ENCODE data around the gene ZNF132.
"Not testable (repeated sequence)": the region's sequence is repeated elsewhere in the genome, so short reads cannot be mapped to it uniquely, and the experiment has no call there.

Gene ZNF132

DNA sequence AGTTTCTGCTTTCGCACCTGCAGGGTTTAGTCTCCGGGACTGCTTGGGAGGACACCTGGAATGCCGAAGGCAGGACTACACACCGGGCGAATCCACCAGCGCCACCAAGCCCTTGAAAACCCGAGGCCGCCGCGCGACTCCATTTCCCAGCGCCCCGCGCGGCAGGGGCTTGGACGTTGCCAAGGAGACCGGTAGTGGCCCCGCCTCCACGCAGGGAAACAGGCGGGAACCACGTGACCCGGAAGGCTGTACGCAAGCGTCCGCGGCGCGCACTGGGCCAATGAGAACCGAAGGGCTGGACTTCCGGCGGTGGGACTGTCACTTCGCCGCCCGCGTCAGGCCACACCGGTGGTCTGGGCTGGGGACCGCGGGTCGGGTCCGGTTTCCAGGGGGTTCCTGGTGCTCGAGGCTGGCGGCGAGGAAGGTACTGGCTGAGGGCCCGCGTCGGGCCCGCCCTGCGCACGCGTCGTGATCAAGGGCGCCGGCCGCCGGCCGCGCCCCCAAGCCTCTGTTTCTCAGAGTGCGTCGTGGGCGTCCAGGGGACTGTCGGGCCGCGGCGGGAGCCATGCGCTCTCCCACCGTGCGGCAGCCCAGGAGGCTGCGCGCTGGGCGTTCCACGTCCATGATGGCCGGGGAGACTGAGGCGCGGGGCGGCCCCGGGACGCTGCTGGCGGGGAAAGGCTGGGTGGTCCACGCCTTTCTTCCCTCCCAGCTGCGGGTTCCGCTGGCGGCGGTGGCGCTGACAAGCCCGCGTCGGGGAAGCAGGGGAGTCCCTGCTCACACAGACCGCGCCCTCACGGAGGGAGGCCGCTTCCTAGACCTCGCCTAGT is 27.0 kb upstream of the ZNF132 start, which contains the start of gene ZNF324:
Gene ZNF324, plus strand, starts transcription at position 321 of the 830 bp plus-strand sequence. CDS start 2,106 bp downstream, outside the sequence.
- peak; percentile 72 to 84 for DNase-seq

DNA sequence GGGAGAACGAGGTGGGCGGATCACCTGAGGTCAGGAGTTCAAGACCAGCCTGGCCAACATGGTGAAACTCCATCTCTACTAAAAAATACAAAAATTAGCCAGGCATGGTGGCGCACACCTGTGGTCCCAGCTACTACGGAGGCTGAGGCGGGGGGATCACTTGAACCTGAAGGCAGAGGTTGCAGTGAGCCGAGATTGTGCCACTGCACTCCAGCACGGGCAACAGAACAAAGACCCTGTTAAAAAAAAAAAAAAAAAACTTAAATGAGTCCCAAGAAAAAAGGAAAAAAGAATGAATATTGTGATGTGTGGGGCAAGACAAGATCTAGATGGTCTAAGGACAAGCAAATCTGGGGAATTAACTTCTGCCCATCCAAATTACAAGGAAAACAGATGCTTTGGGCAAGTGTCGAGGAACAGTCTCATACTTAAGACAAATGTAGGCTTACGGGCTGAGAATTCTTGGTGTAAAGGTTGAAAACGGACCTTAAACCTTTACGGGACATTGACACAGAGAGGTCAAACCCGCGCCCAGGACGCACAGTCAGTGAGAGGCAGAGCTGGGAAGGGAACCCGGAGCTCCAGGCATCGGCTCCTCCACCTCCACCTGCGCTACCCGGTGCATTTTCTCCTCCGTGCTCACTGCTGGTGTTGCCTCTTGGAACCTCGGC is 26.3 kb upstream of the ZNF132 start:
- no peak for DNase-seq

DNA sequence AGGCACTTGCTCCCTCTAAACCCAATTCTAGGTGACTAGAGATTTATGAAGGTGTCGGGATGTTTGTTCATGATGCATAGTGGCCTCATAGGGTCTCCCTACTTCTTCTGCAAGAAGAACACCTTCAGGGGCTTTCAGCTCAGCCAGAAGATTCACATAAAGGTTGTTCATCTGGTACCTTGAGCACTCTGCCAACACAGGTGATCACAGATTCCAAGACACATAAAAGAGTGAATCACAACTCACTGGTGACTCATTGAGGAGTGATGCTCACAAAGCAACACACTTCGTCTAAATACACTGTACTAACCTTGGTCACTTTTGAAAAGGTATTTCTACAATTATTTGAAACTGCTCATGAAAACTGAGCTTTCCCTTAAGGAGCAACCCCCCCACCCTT is 20.1 kb upstream of the ZNF132 start:
- no peak for DNase-seq

DNA sequence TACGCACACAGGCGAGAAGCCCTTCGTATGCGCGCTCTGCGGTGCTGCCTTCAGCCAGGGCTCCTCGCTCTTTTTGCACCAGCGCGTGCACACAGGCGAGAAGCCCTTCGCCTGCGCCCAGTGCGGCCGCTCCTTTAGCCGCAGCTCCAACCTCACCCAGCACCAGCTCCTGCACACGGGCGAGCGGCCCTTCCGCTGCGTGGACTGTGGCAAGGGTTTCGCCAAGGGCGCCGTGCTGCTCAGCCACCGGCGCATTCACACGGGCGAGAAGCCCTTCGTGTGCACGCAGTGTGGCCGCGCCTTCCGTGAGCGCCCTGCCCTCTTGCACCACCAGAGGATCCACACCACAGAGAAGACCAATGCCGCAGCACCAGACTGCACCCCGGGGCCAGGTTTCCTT is 16.2 kb upstream of the ZNF132 start:
- DNase-seq, result no peak

DNA sequence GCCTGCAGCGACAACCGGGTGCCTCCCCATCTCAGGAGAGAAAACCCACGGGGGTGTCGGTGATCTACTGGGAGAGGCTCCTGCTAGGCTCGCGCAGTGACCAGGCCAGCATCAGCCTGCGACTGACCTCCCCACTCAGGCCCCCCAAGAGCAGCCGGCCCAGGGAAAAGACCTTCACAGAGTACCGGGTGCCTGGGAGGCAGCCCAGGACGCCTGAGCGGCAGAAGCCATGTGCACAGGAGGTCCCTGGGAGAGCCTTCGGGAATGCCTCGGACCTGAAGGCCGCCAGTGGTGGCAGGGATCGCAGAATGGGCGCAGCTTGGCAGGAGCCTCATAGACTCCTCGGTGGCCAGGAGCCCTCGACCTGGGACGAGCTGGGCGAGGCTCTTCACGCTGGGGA is 15.4 kb upstream of the ZNF132 start:
- DNase-seq, result no peak

DNA sequence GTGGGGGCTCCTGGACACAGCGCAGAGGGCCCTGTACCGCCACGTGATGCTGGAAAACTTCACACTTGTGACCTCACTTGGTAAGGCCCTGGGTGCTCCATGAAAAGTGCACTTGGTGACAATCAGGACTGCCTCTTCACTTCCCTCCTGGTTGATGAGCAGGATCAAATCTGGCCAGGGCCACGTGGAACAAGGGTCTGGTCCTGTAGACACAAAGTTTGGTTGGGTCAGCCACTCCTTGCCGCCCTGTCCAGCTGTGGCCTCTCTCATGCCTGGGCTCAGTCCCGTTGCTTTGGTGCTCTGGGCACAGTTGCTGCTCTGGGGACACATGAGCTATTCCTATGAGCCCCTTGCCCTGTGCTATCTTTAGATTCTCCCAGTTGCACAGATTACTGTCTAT is 13.8 kb upstream of the ZNF132 start:
- no peak for DNase-seq

DNA sequence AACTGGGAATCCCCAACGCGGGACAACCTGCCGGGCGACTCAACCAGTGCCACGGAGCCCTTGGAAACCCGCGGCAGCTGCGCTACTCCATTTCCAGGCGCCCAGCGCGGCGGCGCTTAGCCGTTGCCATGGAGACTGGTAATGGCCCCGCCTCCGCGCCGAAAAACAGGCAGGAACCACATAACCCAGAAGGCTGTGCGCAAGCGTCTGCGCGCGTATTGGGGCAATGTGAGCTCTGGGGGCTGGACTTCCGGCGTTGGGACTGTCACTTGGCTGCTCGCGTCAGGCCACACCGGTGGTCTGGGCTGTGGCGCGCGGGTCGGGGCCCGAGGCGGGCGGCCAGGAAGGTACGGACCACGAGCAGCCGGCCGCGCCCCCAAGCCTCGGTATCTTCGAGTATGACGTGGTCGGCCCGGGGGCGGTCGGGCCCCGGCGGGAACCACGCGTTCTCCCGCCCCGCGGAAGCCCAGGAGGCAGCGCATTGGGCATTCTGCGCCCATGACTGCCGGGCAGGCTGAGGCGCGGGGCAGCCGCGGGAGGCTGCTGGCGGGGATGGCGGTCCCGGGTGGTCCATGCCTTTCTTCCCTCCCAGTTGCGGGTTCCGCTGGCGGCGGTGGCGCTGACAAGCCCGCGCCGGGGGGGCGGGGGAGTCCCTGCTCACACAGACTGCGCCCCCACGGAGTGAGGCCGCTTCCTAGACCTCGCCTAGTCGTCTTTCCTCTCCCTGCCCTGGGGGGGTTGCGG is 11.6 kb upstream of the ZNF132 start, which contains the start of gene ZNF324B:
Gene ZNF324B, plus strand, starts transcription at position 265 of the 744 bp plus-strand sequence. CDS start 2,080 bp downstream, outside the sequence.
- DNase-seq, result peak; percentile 85 to 90

DNA sequence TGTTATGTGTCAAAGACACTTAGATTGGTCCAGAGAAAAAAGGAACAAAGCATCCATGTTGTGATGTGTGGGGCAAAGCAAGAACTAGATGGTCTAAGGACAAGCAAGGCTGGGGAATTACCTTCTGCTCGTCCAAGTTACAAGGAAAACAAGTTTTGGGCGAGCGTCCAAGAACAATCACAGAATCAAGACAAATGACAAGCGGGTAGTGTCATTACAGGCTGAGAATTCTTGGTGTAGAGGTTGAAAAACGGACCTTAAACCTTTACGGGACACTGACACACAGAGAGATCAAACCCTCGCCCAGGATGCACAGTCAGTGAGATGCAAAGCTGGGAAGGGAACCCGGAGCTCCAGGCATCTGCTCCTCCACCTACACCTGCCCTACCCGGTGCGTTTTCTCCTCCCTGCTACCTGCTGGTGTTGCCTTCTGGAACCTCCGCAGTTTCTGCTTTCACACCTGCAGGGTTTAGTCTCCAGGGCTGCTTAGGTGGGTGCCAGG is 11.0 kb upstream of the ZNF132 start:
- no peak for DNase-seq

DNA sequence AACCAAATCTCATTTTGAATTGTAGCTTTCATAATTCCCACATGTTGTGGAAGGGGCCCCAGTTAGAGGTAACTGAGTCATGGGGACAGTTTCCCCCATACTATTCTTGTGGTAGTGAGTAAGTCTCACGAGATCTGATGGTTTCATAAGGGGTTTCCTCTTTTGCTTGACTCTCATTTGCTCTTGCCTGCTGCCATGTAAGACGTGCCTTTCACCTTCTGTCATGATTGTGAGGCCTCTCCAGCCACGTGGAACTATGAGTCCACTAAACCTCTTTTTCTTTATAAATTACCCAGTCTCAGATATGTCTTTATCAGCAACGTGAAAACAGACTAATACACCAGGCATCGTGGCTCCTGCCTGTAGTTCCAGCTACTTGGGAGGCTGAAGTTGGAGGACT is 10.0 kb upstream of the ZNF132 start:
- not testable (repeated sequence) for DNase-seq

DNA sequence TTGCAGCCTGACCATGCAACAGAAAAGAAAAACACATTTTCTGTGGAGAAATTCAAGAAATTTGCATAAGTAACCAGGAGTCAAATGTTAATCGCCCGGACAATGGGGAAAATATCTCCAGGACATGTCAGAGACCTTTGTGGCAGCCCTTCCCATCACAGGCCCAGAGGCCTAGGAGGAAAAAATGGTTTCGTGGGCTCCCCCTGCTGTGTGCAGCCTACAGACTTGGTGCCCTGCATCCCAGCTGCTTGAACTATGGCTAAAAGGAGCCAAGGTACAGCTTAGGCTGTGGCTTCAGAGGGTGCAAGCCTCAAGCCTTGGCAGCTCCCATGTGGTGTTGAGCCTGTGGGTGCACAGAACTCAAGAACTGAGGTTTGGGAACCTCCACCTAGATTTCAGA is 8.9 kb upstream of the ZNF132 start:
- not testable (repeated sequence) for DNase-seq

DNA sequence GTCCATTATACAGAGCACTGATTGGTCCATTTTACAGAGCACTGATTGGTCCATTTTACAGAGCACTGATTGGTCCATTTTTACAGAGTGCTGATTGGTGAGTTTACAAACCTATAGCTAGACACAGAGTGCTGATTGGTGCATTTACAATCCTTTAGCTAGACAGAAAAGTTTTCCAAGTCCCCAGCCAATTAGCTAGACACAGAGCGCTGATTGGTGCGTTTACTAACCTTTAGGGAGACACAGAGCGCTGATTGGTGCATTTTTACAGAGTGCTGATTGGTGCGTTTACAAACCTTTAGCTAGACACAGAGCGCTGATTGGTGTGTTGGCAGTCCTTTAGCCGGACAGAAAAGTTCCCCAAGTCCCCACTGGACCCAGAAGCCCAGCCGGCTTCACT is 3.0 kb upstream of the ZNF132 start:
- not testable (repeated sequence) for DNase-seq

DNA sequence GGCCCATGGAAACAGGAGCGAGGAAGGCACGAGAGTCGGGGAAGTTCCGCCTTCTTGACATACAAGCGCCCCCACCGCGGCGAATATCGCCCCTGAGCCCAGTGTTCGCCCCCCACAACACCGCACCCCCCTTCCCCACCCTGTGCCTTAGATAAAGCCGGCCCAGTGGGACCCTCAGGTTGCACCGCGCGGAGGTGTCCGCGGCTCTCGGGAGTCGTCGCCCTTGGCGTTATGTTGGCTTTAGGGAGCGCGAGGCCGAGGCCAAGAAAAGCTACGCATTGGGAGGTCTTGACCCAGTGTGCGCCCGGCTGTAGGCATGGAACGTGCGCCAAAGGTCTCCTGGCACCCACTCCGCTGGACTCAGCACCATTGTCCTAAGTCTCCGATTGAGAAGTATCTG is 603 bp upstream of the ZNF132 start:
- no peak for DNase-seq

DNA sequence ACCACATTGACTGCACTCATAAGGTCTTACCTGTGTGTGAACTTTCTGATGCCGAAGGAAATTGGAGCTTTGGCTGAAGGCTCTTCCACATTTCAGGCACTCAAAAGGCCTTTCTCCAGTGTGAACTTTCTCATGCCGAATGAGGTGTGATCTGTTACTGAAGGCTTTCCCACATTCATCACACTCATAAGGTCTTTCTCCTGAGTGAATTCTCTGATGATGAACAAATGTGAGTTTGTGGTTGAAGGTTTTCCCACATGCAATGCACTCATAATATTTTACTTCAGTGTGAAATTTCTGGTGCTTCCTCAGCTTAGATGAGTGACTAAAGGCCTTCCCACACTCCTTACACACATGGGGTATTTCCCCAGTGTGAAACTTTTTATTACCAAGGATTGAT is 5.7 kb downstream of the ZNF132 start:
- no peak for DNase-seq

DNA sequence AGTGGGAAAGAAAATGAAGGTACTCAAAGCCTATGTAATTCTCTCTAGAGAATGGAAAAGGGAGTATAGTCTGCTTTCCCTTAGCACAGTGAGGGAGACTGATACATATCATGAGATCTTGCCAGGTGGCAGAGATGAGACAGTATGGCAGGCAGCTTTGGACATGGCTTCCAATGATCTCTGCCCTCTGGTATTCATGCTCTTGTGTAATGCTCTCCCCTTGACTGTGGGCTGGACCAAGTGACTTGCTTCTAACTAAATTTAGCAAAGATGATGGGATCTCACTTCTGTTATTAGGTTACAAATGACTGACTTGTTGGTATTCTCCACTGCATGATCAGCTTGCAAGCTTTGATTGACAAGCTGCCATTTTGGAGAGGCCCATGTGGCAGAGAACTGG is 10.2 kb downstream of the ZNF132 start:
- DNase-seq, result no peak

DNA sequence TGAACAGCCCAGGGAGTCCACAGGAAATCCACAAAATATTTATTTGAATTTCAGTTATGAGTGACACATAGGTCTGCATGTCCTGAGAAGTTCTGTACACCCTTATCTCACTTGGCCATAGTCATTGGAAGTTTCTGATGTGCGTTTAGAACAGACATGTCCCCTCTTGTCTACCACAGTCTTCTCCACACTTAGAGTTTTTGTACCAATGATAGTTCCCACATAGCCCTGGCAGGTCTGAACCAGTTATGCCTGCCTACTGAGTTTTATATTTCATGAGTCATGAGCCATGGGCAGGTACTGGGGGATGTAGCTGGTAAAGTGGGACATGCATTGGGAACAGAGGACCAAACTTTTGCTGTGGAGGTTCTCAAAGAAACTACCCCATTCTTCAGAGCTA is 11.3 kb downstream of the ZNF132 start:
- no peak for DNase-seq

DNA sequence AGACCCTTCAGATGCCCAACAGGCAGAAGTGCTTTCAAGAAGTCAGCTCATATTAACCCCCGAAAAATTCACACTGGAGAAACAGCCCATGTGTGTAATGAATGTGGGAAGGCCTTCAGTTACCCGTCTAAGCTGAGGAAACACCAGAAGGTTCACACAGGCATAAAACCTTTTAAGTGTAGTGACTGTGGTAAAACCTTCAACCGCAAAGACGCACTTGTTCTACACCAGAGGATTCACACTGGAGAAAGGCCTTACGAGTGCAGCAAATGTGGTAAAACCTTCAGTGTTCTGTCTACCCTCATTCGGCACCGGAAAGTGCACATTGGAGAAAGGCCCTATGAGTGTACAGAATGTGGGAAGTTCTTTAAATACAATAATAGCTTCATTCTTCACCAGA is 22.9 kb downstream of the ZNF132 start:
- no peak for DNase-seq

DNA sequence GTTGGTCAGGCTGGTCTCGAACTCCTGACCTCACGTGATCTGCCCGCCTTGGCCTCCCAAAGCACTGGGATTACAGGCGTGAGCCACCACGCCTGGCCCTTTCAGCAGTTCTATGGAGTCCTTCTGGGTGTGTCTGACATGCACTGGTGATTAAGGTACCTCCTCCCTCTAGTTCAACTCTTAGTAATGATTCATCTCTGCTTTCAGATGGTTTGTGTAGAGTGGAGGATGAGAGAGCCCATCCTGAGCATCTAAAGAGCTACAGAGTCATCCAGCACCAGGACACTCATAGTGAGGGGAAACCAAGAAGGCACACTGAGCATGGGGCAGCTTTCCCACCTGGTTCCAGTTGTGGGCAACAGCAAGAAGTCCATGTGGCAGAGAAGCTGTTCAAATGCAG is 23.3 kb downstream of the ZNF132 start:
- DNase-seq, result no peak

DNA sequence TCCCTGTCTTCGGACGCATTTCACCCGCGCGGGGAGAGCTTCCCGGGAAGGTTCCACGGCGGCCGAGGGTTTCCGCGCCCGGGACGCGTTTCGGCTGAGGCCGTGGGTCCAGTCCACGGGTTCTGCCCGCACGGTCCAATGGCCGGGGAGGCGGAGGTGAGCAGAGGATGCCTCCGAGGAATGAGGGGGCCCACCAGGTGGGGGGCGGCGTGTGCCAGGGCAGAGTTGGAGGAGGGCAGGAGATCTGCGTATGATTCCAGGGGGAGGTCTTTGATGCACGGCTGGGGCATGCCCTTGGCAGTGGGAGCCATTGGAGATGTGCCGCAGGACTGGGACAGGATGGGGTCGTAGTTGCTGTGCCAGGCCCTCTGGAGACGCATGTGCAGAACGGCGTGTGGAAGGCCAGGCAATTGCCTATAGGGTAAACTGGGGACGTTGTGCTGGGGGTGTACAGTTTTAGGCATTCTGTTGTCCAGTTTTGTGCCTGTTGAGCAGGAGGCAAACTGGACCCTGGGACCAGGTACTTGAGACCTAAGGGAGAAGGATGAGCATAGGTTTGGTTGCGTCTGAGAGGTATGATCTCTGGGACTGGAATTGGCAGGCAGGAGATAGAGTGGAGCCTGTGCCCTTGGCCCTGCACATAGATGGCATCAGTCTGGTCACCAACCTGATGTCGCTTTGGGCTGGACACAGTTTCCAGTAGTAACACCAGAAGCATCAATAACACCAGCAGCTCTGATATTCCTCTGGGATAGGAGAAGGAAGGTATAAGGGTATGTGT is 30.8 kb downstream of the ZNF132 start:
- DNase-seq, result peak; percentile 10 to 39

DNA sequence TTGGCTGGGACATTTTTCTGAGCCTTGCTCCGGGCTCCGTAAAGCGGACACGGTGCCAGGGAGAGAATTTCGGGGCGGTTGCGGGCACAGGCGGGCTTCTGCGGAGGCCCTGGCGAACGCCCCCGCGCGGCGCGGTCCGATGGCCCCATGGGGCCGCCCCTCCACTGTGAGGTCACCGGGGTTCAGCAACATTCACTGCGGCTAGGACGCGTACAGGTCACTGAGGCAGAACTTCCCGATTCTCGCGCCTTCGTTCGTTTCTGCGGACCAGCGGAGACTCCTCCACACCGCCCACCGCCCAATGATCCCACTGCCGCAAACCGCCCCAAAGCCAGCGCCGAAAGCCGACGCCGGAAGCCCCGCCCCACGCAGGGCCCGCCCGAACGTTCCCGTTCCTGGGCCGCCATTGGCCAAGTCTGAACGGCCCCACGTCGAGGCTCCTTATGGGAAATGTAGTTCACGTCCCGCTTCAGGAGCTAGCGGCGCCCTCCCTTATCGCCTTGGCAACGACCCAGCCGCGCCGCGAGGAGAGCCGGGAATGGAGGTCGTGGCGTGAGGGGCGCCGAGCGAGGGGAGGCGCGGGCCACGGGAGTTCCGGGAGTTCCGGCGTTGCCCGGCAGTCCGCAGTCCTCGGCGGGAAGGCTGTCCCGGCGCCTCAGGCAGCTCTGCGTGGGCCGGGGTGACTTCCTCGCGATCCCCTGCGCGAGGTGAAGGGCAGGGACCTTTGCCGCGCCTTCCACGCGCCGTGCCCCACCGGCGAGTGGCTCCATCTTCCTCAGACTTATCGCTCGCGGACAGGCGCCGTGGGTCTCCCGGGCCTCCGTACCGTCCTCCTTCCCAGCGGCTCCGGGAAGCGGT is 31.6 kb downstream of the ZNF132 start, which contains the start of gene ZNF584:
Gene ZNF584, plus strand, starts transcription at position 498 of the 858 bp plus-strand sequence. CDS start 499 bp downstream, outside the sequence.
- peak; percentile 77 to 85 for DNase-seq

DNA sequence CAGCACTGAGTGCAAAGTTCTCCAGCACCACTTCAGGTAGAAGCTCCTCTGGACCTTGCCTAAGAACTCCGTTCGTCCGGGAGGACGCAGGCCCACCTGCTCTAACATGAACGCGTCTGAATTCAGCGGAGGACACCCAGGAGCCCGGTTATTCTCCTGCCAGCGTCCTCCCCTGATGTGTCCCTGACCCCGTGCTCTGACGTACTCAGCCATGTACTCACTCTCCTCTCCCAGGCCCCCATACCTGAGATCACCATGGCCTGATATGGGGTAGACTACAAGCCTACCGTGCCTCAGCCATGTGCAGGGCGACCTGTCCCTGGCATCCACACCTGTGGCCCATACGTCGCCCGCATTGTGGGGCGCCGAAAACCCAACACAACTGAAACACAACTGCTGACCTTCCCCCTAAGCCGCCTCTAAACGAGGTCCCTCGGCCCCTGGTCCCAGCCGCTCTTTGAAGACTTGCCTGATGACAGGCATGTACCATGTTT is 32.2 kb downstream of the ZNF132 start:
- no peak for DNase-seq

Data from SW 1271 (cell line).